A549 (cell line): ENCODE results near the gene MROH2A. TPM values are rescaled to one million over a fixed set of nuclear protein-coding genes. Genes with fewer than 3 reads are reported as not detected.

ENCODE experiments used
- ATAC-seq, 2 experiments: fragments of 200-7000 bp in 1 of 2; fragments of >200 bp in 1 of 2; cut with Nextera tagmentation in 1 of 2; cut with Tn5 transposase in 1 of 2; 3 replicates each; pipeline versions ENCODE4 v1.8.0 to v1.9.1; 2018 to 2020; ENCODE audit warnings: mild to moderate bottlenecking in 1 of 2, moderate library complexity in 1 of 2
- CTCF ChIA-PET: fragments of 300-600 bp; sonication (Branson Sonifier 250); formaldehyde crosslinking; extraction: SDS; loops from one replicate; lab custom pipeline; 2021; ENCODE audit warnings: antibody characterized with exemption, inconsistent platforms; lab: Yijun Ruan, JAX
- POLR2A ChIA-PET: fragments of 350-600 bp; formaldehyde crosslinking; extraction: SDS; loops from one replicate; lab custom pipeline; 2021; ENCODE audit warnings: antibody characterized with exemption, inconsistent platforms; lab: Yijun Ruan, JAX
- DNase-seq, 2 experiments: peaks; one replicate each; pipeline versions ENCODE4 v3.0.0 to v3.0.0-alpha.2; 2011 to 2016; ENCODE audit warnings: low read depth in 1 of 2, low spot score in 1 of 2
- FAIRE-seq: peaks from 2 replicates; lab custom pipeline; 2011; peaks lifted over from hg19 to GRCh38; lab: Jason Lieb, UNC
- H3K27ac ChIP-seq, 2 experiments: fragments of >200 bp; sonication (Bioruptor Twin); formaldehyde crosslinking; 3 replicates each; pipeline ENCODE4 v1.5.1; 2016 to 2017
- H3K4me1 ChIP-seq: fragments of >200 bp; sonication (Bioruptor Twin); formaldehyde crosslinking; 3 replicates; pipeline ENCODE4 v1.6.1; 2016
- H3K4me2 ChIP-seq: fragments of >200 bp; sonication (Bioruptor Twin); formaldehyde crosslinking; 3 replicates; pipeline ENCODE4 v1.6.1; 2016
- H3K4me3 ChIP-seq: fragments of >200 bp; sonication (Bioruptor Twin); formaldehyde crosslinking; 3 replicates; pipeline ENCODE4 v1.5.1; 2016
- H3K9me3 ChIP-seq: fragments of >200 bp; sonication (Bioruptor Twin); formaldehyde crosslinking; 3 replicates; pipeline ENCODE4 v1.6.1; 2016
- CBX2 ChIP-seq: fragments of 200-600 bp; sonication (generic); IDR thresholded peaks from 2 replicates; pipeline ENCODE4 v1.6.1; 2016; ENCODE audit warnings: low read depth, mild to moderate bottlenecking, borderline replicate concordance
- CBX8 ChIP-seq: fragments of 200-600 bp; sonication (generic); IDR thresholded peaks from 2 replicates; pipeline ENCODE4 v1.6.1; 2016
- CHD2 ChIP-seq: fragments of 150-350 bp; IDR thresholded peaks from 2 replicates; pipeline ENCODE4 v1.6.1; 2014; ENCODE audit warnings: low read length; ENCODE audit not compliant: partially characterized antibody
- CHD4 ChIP-seq: fragments of 200-600 bp; sonication (generic); IDR thresholded peaks from 2 replicates; pipeline ENCODE4 v1.6.1; 2016; ENCODE audit warnings: antibody characterized with exemption, mild to moderate bottlenecking, borderline replicate concordance
- CTCF ChIP-seq: fragments of >200 bp; sonication (Bioruptor Twin); formaldehyde crosslinking; IDR thresholded peaks from 3 replicates; pipeline ENCODE4 v1.5.1; 2016
- ESRRA ChIP-seq: fragments of 150-350 bp; IDR thresholded peaks from 2 replicates; pipeline ENCODE4 v1.6.1; 2014; ENCODE audit warnings: mild to moderate bottlenecking, low read length, borderline replicate concordance
- FOXS1 ChIP-seq: fragments of 250-450 bp; sonication (Bioruptor Pico); IDR thresholded peaks from 2 replicates; pipeline ENCODE4 v1.5.0; 2020; ENCODE audit warnings: mild to moderate bottlenecking, moderate library complexity
- HES2 ChIP-seq: fragments of >200 bp; sonication (Bioruptor Twin); formaldehyde crosslinking; IDR thresholded peaks from 2 replicates; pipeline ENCODE4 v1.6.1; 2016
- HOXB5 ChIP-seq: fragments of 250-450 bp; sonication (Bioruptor Pico); IDR thresholded peaks from 2 replicates; pipeline ENCODE4 v1.5.0; 2020; ENCODE audit warnings: mild to moderate bottlenecking, moderate library complexity
- JUN ChIP-seq, 2 experiments: fragments of >200 bp; sonication (Bioruptor Twin); formaldehyde crosslinking; IDR thresholded peaks; 2 replicates in 1 of 2; 3 replicates in 1 of 2; pipeline ENCODE4 v1.6.1; 2016 to 2017
- JUNB ChIP-seq: fragments of >200 bp; sonication (Bioruptor Twin); formaldehyde crosslinking; IDR thresholded peaks from 2 replicates; pipeline ENCODE4 v1.6.1; 2016
- MAFK ChIP-seq: fragments of 450-650 bp; IDR thresholded peaks from 2 replicates; pipeline ENCODE4 v1.6.1; 2014; ENCODE audit not compliant: partially characterized antibody
- NFE2L2 ChIP-seq: fragments of 150-350 bp; conservative IDR thresholded peaks from 2 replicates; pipeline ENCODE4 v1.6.1; 2014; ENCODE audit warnings: low read length
- NPAS2 ChIP-seq: fragments of 250-450 bp; sonication (Bioruptor Pico); IDR thresholded peaks from 2 replicates; pipeline ENCODE4 v1.8.0; 2022; ENCODE audit warnings: mild to moderate bottlenecking, moderate library complexity, borderline replicate concordance
- NR3C1 ChIP-seq: fragments of >200 bp; sonication (Bioruptor Twin); formaldehyde crosslinking; IDR thresholded peaks from 3 replicates; pipeline ENCODE4 v1.6.1; 2017
- POLR2A ChIP-seq: IDR thresholded peaks from 2 replicates; pipeline ENCODE4 v1.6.1; 2012; ENCODE audit warnings: mild to moderate bottlenecking, low read length
- RAD21 ChIP-seq, 2 experiments: fragments of >200 bp in 1 of 2; sonication (Bioruptor Twin) in 1 of 2; formaldehyde crosslinking in 1 of 2; IDR thresholded peaks in 1 of 2; conservative IDR thresholded peaks in 1 of 2; 2 replicates in 1 of 2; 3 replicates in 1 of 2; pipeline ENCODE4 v1.6.1; 2012 to 2018; ENCODE audit warnings: inconsistent platforms in 1 of 2
- RARB ChIP-seq: fragments of 250-450 bp; sonication (Bioruptor Pico); IDR thresholded peaks from 2 replicates; pipeline ENCODE4 v1.8.0; 2021; ENCODE audit warnings: mild to moderate bottlenecking, moderate library complexity
- REST ChIP-seq: fragments of 200-600 bp; sonication (generic); IDR thresholded peaks from 2 replicates; pipeline ENCODE4 v1.6.1; 2016; ENCODE audit warnings: antibody characterized with exemption, mild to moderate bottlenecking, moderate library complexity
- SREBF2 ChIP-seq: fragments of 450-650 bp; IDR thresholded peaks from 2 replicates; pipeline ENCODE4 v1.6.1; 2014; ENCODE audit warnings: mild to moderate bottlenecking, moderate library complexity
- TFCP2L1 ChIP-seq: fragments of 250-450 bp; sonication (Bioruptor Pico); IDR thresholded peaks from 2 replicates; pipeline ENCODE4 v1.5.0; 2021; ENCODE audit warnings: mild to moderate bottlenecking
- ZNF302 ChIP-seq: fragments of 250-450 bp; sonication (Bioruptor Pico); IDR thresholded peaks from 2 replicates; pipeline ENCODE4 v1.9.0; 2021; ENCODE audit warnings: inconsistent platforms, mild to moderate bottlenecking, moderate library complexity
- WGBS: methylation state at CpG from one replicate; pipeline ENCODE4 v1.1.6; 2017; ENCODE audit errors: missing lambda C conversion rate; 5-methylcytosine and 5-hydroxymethylcytosine counted together
- polyA plus RNA-seq, 4 experiments: library from polyadenylated mRNA; depleted of rRNA in 3 of 4; stranded (reverse); fragments of >200 nt; fragmentation: RNase III in 1 of 4; extraction: RNeasy Plus Mini Kit Qiagen cat#74134 plus additional on column Dnase treatment in 1 of 4; gene quantifications; 2 replicates in 3 of 4; 3 replicates in 1 of 4; pipeline ENCODE4 v1.2.3, GENCODE V29; 2011 to 2017

MROH2A gene
- polyA plus RNA-seq, 2 of the 4 experiments (the other 2 are of a cell fraction) = 0.10 to 0.63 TPM

- 86% methylated on average over 2 of the region's 2 CpGs for WGBS
- POLR2A ChIA-PET = no interaction called here
- H3K4me2 ChIP-seq = no peak overlapping the region
- no peak for DNase-seq
- TF ChIP-seq HES2 (no peak), MAFK (no peak), JUN (IDR thresholded peaks at IDR 0.05) (no peak), CBX8 (no peak), RARB (no peak), CBX2 (no peak), CTCF (no peak), ESRRA (no peak), NPAS2 (CRISPR knock-in tag) (no peak), CHD2 (no peak)
- TF ChIP-seq, all 56 proteins: peak for 0
- CTCF ChIA-PET = interaction anchor here (1.1 kb wide), 1 partner anchor 19 kb away, joined by 3 read pairs; no protein-coding TSS in a partner anchor
- peaks cover 64% of the 10 kb centered on the region for H3K9me3 ChIP-seq
- H3K4me1 ChIP-seq = peaks cover 23% of the 10 kb centered on the region
- ATAC-seq (no peak), FAIRE-seq (no peak)
- no peak overlapping the region for H3K4me3 ChIP-seq
- peak overlapping the region; percentile 64 to 89; a peak in 5 of 6 replicates for H3K27ac ChIP-seq
These were observed 37.3 kb upstream of the MROH2A start for GRCh38 chr2:233740870-233741269.

- WGBS = 94% methylated on average over 38 of the region's 46 CpGs
- no peak for DNase-seq
- POLR2A ChIA-PET = no interaction called here
These were observed 34.5 kb upstream of the MROH2A start for GRCh38 chr2:233743464-233744259.

More at GRCh38 chr2:233743464-233744259, 34.5 kb upstream of the MROH2A start:
- H3K4me3 ChIP-seq = no peak overlapping the region
- no peak overlapping the region for H3K4me2 ChIP-seq
- peak overlapping the region; percentile 89 to 92 for H3K27ac ChIP-seq
- ATAC-seq = no peak
- H3K9me3 ChIP-seq = peaks cover 59% of the 10 kb centered on the region
- no peak for TF ChIP-seq CBX2
- TF ChIP-seq JUNB = no peak
- no peak for TF ChIP-seq NFE2L2
- TF ChIP-seq RAD21 (conservative IDR thresholded peaks at IDR 0.05 in 1 of 2, IDR thresholded peaks at IDR 0.05 in 1 of 2) = no peak
- no peak for TF ChIP-seq HOXB5 (CRISPR knock-in tag)
- no peak for TF ChIP-seq TFCP2L1 (CRISPR knock-in tag)
- no peak for TF ChIP-seq CTCF
- no peak for TF ChIP-seq NR3C1
- no peak for TF ChIP-seq CHD4
- no peak for TF ChIP-seq POLR2A
- TF ChIP-seq FOXS1 = no peak
- TF ChIP-seq ZNF302 = no peak
- TF ChIP-seq REST = no peak
- TF ChIP-seq SREBF2 = no peak
- no peak for FAIRE-seq
- CTCF ChIA-PET = no interaction called here
- peaks cover 29% of the 10 kb centered on the region for H3K4me1 ChIP-seq
